Smooth muscle cell of bladder (primary cell): Measurements from ENCODE around the gene HLA-C. TPM values are rescaled to one million over a fixed set of nuclear protein-coding genes. Genes with fewer than 3 reads are reported as not detected.

Experiments used
- total RNA-seq: library from RNA; depleted of rRNA; stranded (reverse); fragments of >200 nt; gene quantifications from 2 replicates; pipeline ENCODE4 v1.2.3, GENCODE V29; 2014

HLA-C gene
- 56.9 and 219 TPM in 2 replicates for total RNA-seq

GRCh38 chr6:31271641-31272357 is at the start of gene HLA-C:
Gene HLA-C (minus strand): TSS chr6:31272092. CDS start chr6:31272071, 21 bp downstream.

Other genes starting within 250 kb of the HLA-C start
- gene C6orf15, start 159.5 kb downstream of the HLA-C start, total RNA-seq: not detected in 2 replicates
- 1.7 and 2.1 TPM in 2 replicates for gene PSORS1C1, start 157.3 kb downstream of the HLA-C start, total RNA-seq
- under 0.01 TPM in 1 of 2 replicates, not detected in the other for gene CDSN, start 151.6 kb downstream of the HLA-C start, total RNA-seq
- not detected in 2 replicates for gene PSORS1C2, start 133.0 kb downstream of the HLA-C start, total RNA-seq
- gene CCHCR1, start 114.3 kb downstream of the HLA-C start, total RNA-seq: 13.1 and 14.1 TPM in 2 replicates
- gene TCF19, start 113.5 kb downstream of the HLA-C start, total RNA-seq: 1.8 and 2.0 TPM in 2 replicates
- 0.09 and 0.14 TPM in 2 replicates for gene POU5F1, start 101.4 kb downstream of the HLA-C start, total RNA-seq
- 113 and 123 TPM in 2 replicates for gene HLA-B, start 85.1 kb upstream of the HLA-C start, total RNA-seq
- 76.7 and 80.9 TPM in 2 replicates for gene MICA, start 131.5 kb upstream of the HLA-C start, total RNA-seq
- 8.2 and 8.4 TPM in 2 replicates for gene MICB, start 226.1 kb upstream of the HLA-C start, total RNA-seq